HCT116 (cell line): ENCODE measurements around the gene MAN2A2.

ENCODE experiments used
- CTCF ChIP-seq, 3 experiments: fragments of 200-600 bp in 1 of 3; sonication (generic) in 1 of 3; IDR thresholded peaks in 2 of 3; conservative IDR thresholded peaks in 1 of 3; 2 replicates each; pipeline ENCODE4 v1.5.1; 2012 to 2017; ENCODE audit warnings: low read depth in 2 of 3, low read length in 2 of 3, antibody characterized with exemption in 1 of 3, borderline replicate concordance in 1 of 3, control low read depth in 1 of 3, mild to moderate bottlenecking in 1 of 3, mixed read lengths in 1 of 3, mixed run types in 1 of 3, moderate library complexity in 1 of 3; ENCODE audit not compliant: insufficient read depth in 1 of 3
- EZH2 ChIP-seq: fragments of 200-600 bp; sonication (generic); IDR thresholded peaks from 2 replicates; pipeline ENCODE4 v1.6.1; 2017; ENCODE audit warnings: antibody characterized with exemption, mixed run types
- EZH2phosphoT487 ChIP-seq: fragments of 200-600 bp; IDR thresholded peaks from 2 replicates; pipeline ENCODE4 v1.6.1; 2018; ENCODE audit warnings: antibody characterized with exemption, borderline replicate concordance

- TF ChIP-seq EZH2 (no peak), CTCF (IDR thresholded peaks at IDR 0.05 in 2 of 3, conservative IDR thresholded peaks at IDR 0.05 in 1 of 3; ENCODE audit: borderline replicate concordance in 1 of 3, insufficient read depth in 1 of 3, low read depth in 2 of 3, low read length in 2 of 3) (no peak), EZH2phosphoT487 (no peak)
These were observed 37.9 kb downstream of the MAN2A2 start for GRCh38 chr15:90941038-90941437.
